Tibial nerve (tissue), 4 donors: ENCODE data around the gene SCTR. TPM values are rescaled to one million over a fixed set of nuclear protein-coding genes. Genes with fewer than 3 reads are reported as not detected.

ENCODE experiments used
- DNase-seq, 2 donors: peaks; one replicate each; pipeline ENCODE4 v3.0.0-alpha.2; 2019; ENCODE audit warnings: low spot score in 2 of 2
- H3K27ac ChIP-seq, 4 donors: fragments of 200-600 bp; sonication (generic) in 3 of 4; one replicate each; pipeline ENCODE4 v1.5.1; 2017 to 2019; ENCODE audit warnings: mild to moderate bottlenecking in 1 of 4
- H3K27me3 ChIP-seq, 2 donors: fragments of 200-600 bp; sonication (generic) in 1 of 2; one replicate each; pipeline versions ENCODE4 v1.5.1 to v1.6.0; 2017 to 2019
- H3K36me3 ChIP-seq, 3 donors: fragments of 200-600 bp; sonication (generic); one replicate each; pipeline ENCODE4 v1.5.1; 2018 to 2019
- H3K4me1 ChIP-seq, 4 donors: fragments of 200-600 bp; sonication (generic) in 3 of 4; one replicate each; pipeline ENCODE4 v1.5.1; 2017 to 2019
- H3K4me3 ChIP-seq, 4 donors: fragments of 200-600 bp; sonication (generic) in 3 of 4; one replicate each; pipeline ENCODE4 v1.5.1; 2017 to 2019; ENCODE audit warnings: mild to moderate bottlenecking in 1 of 4, moderate library complexity in 1 of 4
- H3K9me3 ChIP-seq, 4 donors: fragments of 200-600 bp; sonication (generic) in 3 of 4; one replicate each; pipeline ENCODE4 v1.5.1; 2017 to 2019
- CTCF ChIP-seq, 5 experiments: fragments of 200-600 bp in 3 of 5; fragments of 450-650 bp in 2 of 5; sonication (generic) in 3 of 5; IDR thresholded peaks; one replicate each; pipeline ENCODE4 v1.5.1; 2016 to 2019; ENCODE audit warnings: antibody characterized with exemption in 5 of 5, mild to moderate bottlenecking in 3 of 5, moderate library complexity in 2 of 5
- EP300 ChIP-seq, 2 donors: sonication (generic); formaldehyde crosslinking; IDR thresholded peaks; one replicate each; pipeline ENCODE4 v1.6.1; 2017; ENCODE audit warnings: antibody characterized with exemption in 2 of 2, mild to moderate bottlenecking in 1 of 2
- POLR2A ChIP-seq, 2 donors: fragments of 450-650 bp; IDR thresholded peaks; one replicate each; pipeline ENCODE4 v1.6.1; 2017; ENCODE audit warnings: antibody characterized with exemption in 2 of 2, mild to moderate bottlenecking in 2 of 2, moderate library complexity in 2 of 2
- WGBS, 2 donors: methylation state at CpG; one replicate each; pipeline ENCODE4 v1.1.5; 2018; 5-methylcytosine and 5-hydroxymethylcytosine counted together
- total RNA-seq, 4 donors: library from RNA; depleted of rRNA; stranded (reverse); fragments of >200 nt; gene quantifications; one replicate each; pipeline ENCODE4 v1.1.0, GENCODE V29; 2016

SCTR gene
- total RNA-seq, 4 donors from 2014 or later: not detected

GRCh38 chr2:119537792-119538191, 13.5 kb upstream of the SCTR start:
- Histone ChIP-seq H3K4me1 (no peaks in the 10 kb centered on the region), H3K27ac (no peak overlapping the region), H3K4me3 (no peak overlapping the region), H3K27me3 (peaks cover 0 to 21% of the 10 kb centered on the region in 2 donors), H3K9me3 (peaks cover 0 to 33% (median 0%) of the 10 kb centered on the region in 4 donors), H3K36me3 (no peaks in the 10 kb centered on the region)
- no peak for DNase-seq
- TF ChIP-seq EP300 (IDR thresholded peaks at IDR 0.05) (no peak), POLR2A (IDR thresholded peaks at IDR 0.05) (no peak), CTCF (IDR thresholded peaks at IDR 0.05) (no peak)

GRCh38 chr2:119536707-119537106, 12.4 kb upstream of the SCTR start:
- DNase-seq: no peak
- Histone ChIP-seq H3K9me3 (peaks cover 0 to 42% (median 0%) of the 10 kb centered on the region in 4 donors), H3K27ac (no peak overlapping the region), H3K27me3 (peaks cover 0 to 11% of the 10 kb centered on the region in 2 donors), H3K4me3 (no peak overlapping the region), H3K36me3 (no peaks in the 10 kb centered on the region), H3K4me1 (no peaks in the 10 kb centered on the region)
- WGBS, 2 donors: 45 to 75% methylated on average over 1 of the region's 1 CpG
- TF ChIP-seq POLR2A (IDR thresholded peaks at IDR 0.05) (no peak), CTCF (IDR thresholded peaks at IDR 0.05) (no peak), EP300 (IDR thresholded peaks at IDR 0.05) (no peak)

- DNase-seq: no peak
- H3K4me1 ChIP-seq: no peaks in the 10 kb centered on the region
- no peaks in the 10 kb centered on the region for H3K36me3 ChIP-seq
- H3K4me3 ChIP-seq: no peak overlapping the region
- 38 to 50% methylated on average over 6 of the region's 6 CpGs for WGBS, 2 donors
- TF ChIP-seq CTCF (IDR thresholded peaks at IDR 0.05) (no peak), POLR2A (IDR thresholded peaks at IDR 0.05) (no peak), EP300 (IDR thresholded peaks at IDR 0.05) (no peak)
- peaks cover 0 to 47% (median 0%) of the 10 kb centered on the region in 4 donors for H3K9me3 ChIP-seq
- H3K27me3 ChIP-seq: peaks cover 0 to 6% of the 10 kb centered on the region in 2 donors
- no peak overlapping the region for H3K27ac ChIP-seq
Measured at GRCh38 chr2:119536211-119536610, 11.9 kb upstream of the SCTR start.

- H3K4me1 ChIP-seq: no peaks in the 10 kb centered on the region
- TF ChIP-seq POLR2A (IDR thresholded peaks at IDR 0.05) (no peak), EP300 (IDR thresholded peaks at IDR 0.05) (no peak), CTCF (IDR thresholded peaks at IDR 0.05) (no peak)
- H3K9me3 ChIP-seq: peaks cover 0 to 48% (median 0%) of the 10 kb centered on the region in 4 donors
- no peaks in the 10 kb centered on the region for H3K36me3 ChIP-seq
- H3K27ac ChIP-seq: no peak overlapping the region
- H3K27me3 ChIP-seq: no peaks in the 10 kb centered on the region
- WGBS, 2 donors: 89 to 91% methylated on average over 1 of the region's 1 CpG
- no peak overlapping the region for H3K4me3 ChIP-seq
- DNase-seq: no peak
Measured at GRCh38 chr2:119533560-119533959, 9.3 kb upstream of the SCTR start.

GRCh38 chr2:119531292-119531691, 7.0 kb upstream of the SCTR start:
- Histone ChIP-seq H3K27ac (no peak overlapping the region), H3K27me3 (no peaks in the 10 kb centered on the region), H3K4me3 (no peak overlapping the region), H3K36me3 (no peaks in the 10 kb centered on the region), H3K4me1 (no peaks in the 10 kb centered on the region), H3K9me3 (peaks cover 0 to 48% (median 0%) of the 10 kb centered on the region in 4 donors)
- TF ChIP-seq POLR2A (IDR thresholded peaks at IDR 0.05) (no peak), EP300 (IDR thresholded peaks at IDR 0.05) (no peak), CTCF (IDR thresholded peaks at IDR 0.05) (no peak)
- DNase-seq: no peak
- WGBS, 2 donors: 27 to 33% methylated on average over 3 of the region's 3 CpGs
